H9 (cell line): Measurements from ENCODE around the gene TRPT1. TPM values are rescaled to one million over a fixed set of nuclear protein-coding genes. Genes with fewer than 3 reads are reported as not detected.
A peak's percentile ranks its signal among the peaks of the same experiment; 100 is the strongest.

Experiments
- DNase-seq: peaks from one replicate; pipeline ENCODE4 v3.0.0-alpha.2; 2017
- H2AFZ ChIP-seq: one replicate; pipeline ENCODE4 v1.6.1; 2013; ENCODE audit warnings: mild to moderate bottlenecking, low read length, control low read depth, moderate library complexity
- H2AK5ac ChIP-seq: 2 replicates; pipeline ENCODE4 v1.6.1; 2013; ENCODE audit warnings: low read length, control low read depth, mixed read lengths; ENCODE audit not compliant: insufficient read length
- H2BK120ac ChIP-seq: one replicate; pipeline ENCODE4 v1.6.1; 2013; ENCODE audit warnings: low read depth, mild to moderate bottlenecking, low read length, control low read depth, inconsistent platforms; ENCODE audit not compliant: poor library complexity, severe bottlenecking
- H2BK12ac ChIP-seq: 2 replicates; pipeline ENCODE4 v1.6.1; 2013; ENCODE audit warnings: low read length, control low read depth, mixed read lengths, low read depth; ENCODE audit not compliant: insufficient read length
- H2BK15ac ChIP-seq: 2 replicates; pipeline ENCODE4 v1.6.1; 2013; ENCODE audit warnings: low read depth, low read length, control low read depth
- H2BK20ac ChIP-seq: one replicate; pipeline ENCODE4 v1.6.1; 2013; ENCODE audit warnings: low read depth, mild to moderate bottlenecking, low read length, control low read depth, inconsistent platforms; ENCODE audit not compliant: poor library complexity, severe bottlenecking
- H2BK5ac ChIP-seq: 2 replicates; pipeline ENCODE4 v1.6.1; 2013; ENCODE audit warnings: low read length, control low read depth, mixed read lengths; ENCODE audit not compliant: insufficient read length
- H3K14ac ChIP-seq: 2 replicates; pipeline ENCODE4 v1.6.1; 2013; ENCODE audit warnings: low read length, control low read depth; ENCODE audit not compliant: insufficient read depth
- H3K18ac ChIP-seq: 2 replicates; pipeline ENCODE4 v1.6.1; 2013; ENCODE audit warnings: low read depth, mild to moderate bottlenecking, mixed read lengths, low read length, control low read depth; ENCODE audit not compliant: insufficient read length
- H3K23ac ChIP-seq: 2 replicates; pipeline ENCODE4 v1.6.1; 2013; ENCODE audit warnings: low read length, control low read depth, mixed read lengths, low read depth; ENCODE audit not compliant: insufficient read length
- H3K23me2 ChIP-seq: 2 replicates; pipeline ENCODE4 v1.6.1; 2013; ENCODE audit warnings: low read depth, mild to moderate bottlenecking, mixed read lengths, low read length, control low read depth; ENCODE audit not compliant: insufficient read length, poor library complexity, severe bottlenecking
- H3K27ac ChIP-seq: 2 replicates; pipeline ENCODE4 v1.5.1; 2013; ENCODE audit warnings: low read length, control low read depth, mixed read lengths, low read depth; ENCODE audit not compliant: insufficient read length
- H3K27me3 ChIP-seq: 2 replicates; pipeline ENCODE4 v1.6.1; 2013; ENCODE audit warnings: low read length, control low read depth, inconsistent platforms; ENCODE audit not compliant: insufficient read depth
- H3K4ac ChIP-seq: 2 replicates; pipeline ENCODE4 v1.6.1; 2013; ENCODE audit warnings: low read depth, mild to moderate bottlenecking, control low read depth, inconsistent platforms, low read length, moderate library complexity
- H3K4me1 ChIP-seq: 2 replicates; pipeline ENCODE4 v1.6.1; 2013; ENCODE audit warnings: low read length, control low read depth, inconsistent platforms; ENCODE audit not compliant: insufficient read depth
- H3K4me2 ChIP-seq: 2 replicates; pipeline ENCODE4 v1.6.1; 2013; ENCODE audit warnings: low read length, control low read depth, mixed read lengths; ENCODE audit not compliant: insufficient read length, insufficient read depth
- H3K56ac ChIP-seq: 2 replicates; pipeline ENCODE4 v1.6.1; 2013; ENCODE audit warnings: low read depth, mild to moderate bottlenecking, mixed read lengths, low read length, control low read depth; ENCODE audit not compliant: insufficient read length
- H3K79me1 ChIP-seq: 2 replicates; pipeline ENCODE4 v1.6.1; 2013; ENCODE audit warnings: low read depth, mild to moderate bottlenecking, moderate library complexity, low read length, control low read depth, inconsistent platforms; ENCODE audit not compliant: insufficient read depth, poor library complexity, severe bottlenecking
- H3K79me2 ChIP-seq: 2 replicates; pipeline ENCODE4 v1.6.1; 2013; ENCODE audit warnings: low read length, control low read depth, inconsistent platforms; ENCODE audit not compliant: insufficient read depth
- H3K9ac ChIP-seq: 2 replicates; pipeline ENCODE4 v1.6.1; 2013; ENCODE audit warnings: low read length, control low read depth, mixed read lengths; ENCODE audit not compliant: insufficient read length; ENCODE audit errors: extremely low read depth
- H3K9me3 ChIP-seq: one replicate; pipeline ENCODE4 v1.6.1; 2013; ENCODE audit warnings: low read depth, low read length, inconsistent platforms; ENCODE audit not compliant: control insufficient read depth
- H3T11ph ChIP-seq: one replicate; pipeline ENCODE4 v1.6.1; 2013; ENCODE audit warnings: mild to moderate bottlenecking, low read length, control low read depth, inconsistent platforms
- H4K20me1 ChIP-seq: one replicate; pipeline ENCODE4 v1.6.1; 2013; ENCODE audit not compliant: control insufficient read depth, insufficient read length, insufficient read depth
- H4K5ac ChIP-seq: 2 replicates; pipeline ENCODE4 v1.6.1; 2013; ENCODE audit warnings: low read depth, mild to moderate bottlenecking, mixed read lengths, low read length, control low read depth; ENCODE audit not compliant: insufficient read length
- H4K8ac ChIP-seq: replicated peaks from 2 replicates; pipeline ENCODE4 v1.6.1; 2013; ENCODE audit warnings: low read length, control low read depth, mixed read lengths, low read depth; ENCODE audit not compliant: insufficient read length
- H4K91ac ChIP-seq: 2 replicates; pipeline ENCODE4 v1.6.1; 2013; ENCODE audit warnings: low read depth, mild to moderate bottlenecking, moderate library complexity, mixed read lengths, low read length, control low read depth; ENCODE audit not compliant: insufficient read length
- H3K27ac Mint-ChIP-seq, 3 experiments: 2 replicates in 2 of 3; 3 replicates in 1 of 3; pipeline ENCODE4 v1.8.0; 2020 to 2021; ENCODE audit warnings: mixed read lengths in 3 of 3, mild to moderate bottlenecking in 1 of 3, moderate library complexity in 1 of 3
- H3K27me3 Mint-ChIP-seq: 2 replicates; pipeline ENCODE4 v1.8.0; 2021; ENCODE audit warnings: low read depth, mild to moderate bottlenecking, moderate library complexity, mixed read lengths
- H3K36me3 Mint-ChIP-seq, 3 experiments: 2 replicates in 2 of 3; 3 replicates in 1 of 3; pipeline ENCODE4 v1.8.0; 2020 to 2021; ENCODE audit warnings: low read depth in 3 of 3, mixed read lengths in 3 of 3; ENCODE audit not compliant: insufficient read depth in 1 of 3
- H3K4me1 Mint-ChIP-seq, 2 experiments: 2 replicates each; pipeline ENCODE4 v1.8.0; 2020; ENCODE audit warnings: mixed read lengths in 2 of 2
- H3K4me3 Mint-ChIP-seq, 2 experiments: 2 replicates in 1 of 2; 3 replicates in 1 of 2; pipeline ENCODE4 v1.8.0; 2020 to 2021; ENCODE audit warnings: mild to moderate bottlenecking in 2 of 2, mixed read lengths in 2 of 2, moderate library complexity in 1 of 2
- H3K9me3 Mint-ChIP-seq, 2 experiments: 2 replicates in 1 of 2; 3 replicates in 1 of 2; pipeline ENCODE4 v1.8.0; 2020; ENCODE audit warnings: mild to moderate bottlenecking in 2 of 2, mixed read lengths in 2 of 2, moderate library complexity in 1 of 2
- WGBS: extraction: QIAGEN DNeasy Blood & Tissue Kit; methylation state at CpG from one replicate; pipeline ENCODE4 v1.1.7; 2013; ENCODE audit warnings: missing lambda C conversion rate, low lambda C conversion rate, mixed read lengths; ENCODE audit not compliant: insufficient read length; ENCODE audit errors: extremely low coverage; 5-methylcytosine and 5-hydroxymethylcytosine counted together
- total RNA-seq: library from RNA; stranded (reverse); gene quantifications from 2 replicates; pipeline ENCODE4 v1.2.1, GENCODE V29; 2021
- TF ChIP-seq, protein P1 (sequence below): fragments of 200-600 bp; sonication (generic); conservative IDR thresholded peaks from 3 replicates; pipeline ENCODE4 v1.8.0; 2021; ENCODE audit warnings: antibody characterized with exemption, mild to moderate bottlenecking

Gene TRPT1
- total RNA-seq, 1 experiment from 2014 or later, result 33.6 TPM

DNA sequence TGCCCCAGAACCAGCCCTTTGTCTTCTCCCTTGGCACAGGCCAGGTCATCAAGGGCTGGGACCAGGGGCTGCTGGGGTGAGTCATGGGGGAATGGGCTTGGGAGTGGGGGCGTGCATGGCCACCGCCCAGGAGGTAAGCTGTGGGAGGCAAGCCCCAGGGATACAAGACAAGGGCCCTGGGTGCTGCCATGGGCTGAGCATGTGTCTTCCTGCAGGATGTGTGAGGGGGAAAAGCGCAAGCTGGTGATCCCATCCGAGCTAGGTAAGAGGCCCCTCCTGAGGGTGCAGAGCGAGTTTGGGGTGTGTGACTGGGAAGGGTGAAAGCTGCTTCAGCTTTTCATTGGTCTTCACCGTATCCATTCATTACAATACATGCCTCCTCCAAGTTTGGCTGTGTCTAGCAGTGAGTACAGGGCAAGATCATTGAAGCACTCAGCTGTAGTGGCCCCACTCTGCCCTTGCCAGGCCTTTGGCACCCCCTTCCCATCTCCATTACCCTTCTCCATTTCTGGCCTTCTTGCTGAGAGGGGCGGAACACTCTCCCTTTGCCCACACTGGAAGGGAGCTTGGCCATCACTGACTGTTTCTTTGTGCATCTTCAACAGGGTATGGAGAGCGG, 17.4 kb upstream of the TRPT1 start:
- Histone ChIP-seq H4K20me1 (no peaks in the 10 kb centered on the region), H2BK15ac (no peak overlapping the region), H3K79me1 (no peaks in the 10 kb centered on the region), H3K23me2 (peaks cover 21% of the 10 kb centered on the region), H2BK12ac (no peak overlapping the region), H3K9ac (no peak overlapping the region), H2BK20ac (no peak overlapping the region), H2BK120ac (no peak overlapping the region), H4K5ac (no peak overlapping the region), H3K4ac (no peak overlapping the region), H2BK5ac (no peak overlapping the region), H3K56ac (no peak overlapping the region), H3K27ac (no peak overlapping the region), H2AFZ (no peak overlapping the region), H4K8ac (no peak overlapping the region), H3K79me2 (peaks cover 9% of the 10 kb centered on the region; the same call in 1 of the 2 replicates), H3K14ac (no peak overlapping the region), H3K27me3 (no peaks in the 10 kb centered on the region), H3K18ac (no peak overlapping the region), H3K9me3 (no peaks in the 10 kb centered on the region), H3K23ac (no peak overlapping the region), H3K4me1 (no peaks in the 10 kb centered on the region), H3T11ph (no peak overlapping the region), H2AK5ac (no peak overlapping the region), H4K91ac (no peak overlapping the region), H3K4me2 (no peak overlapping the region)
- no peaks in the 10 kb centered on the region for H3K27me3 Mint-ChIP-seq
- peak overlapping the region; percentile 85 to 93 for H3K4me3 Mint-ChIP-seq
- peak overlapping the region; percentile 40 to 86 (median 75); a peak in 4 of 7 replicates for H3K27ac Mint-ChIP-seq
- no peak for DNase-seq
- TF ChIP-seq, protein P1, sequence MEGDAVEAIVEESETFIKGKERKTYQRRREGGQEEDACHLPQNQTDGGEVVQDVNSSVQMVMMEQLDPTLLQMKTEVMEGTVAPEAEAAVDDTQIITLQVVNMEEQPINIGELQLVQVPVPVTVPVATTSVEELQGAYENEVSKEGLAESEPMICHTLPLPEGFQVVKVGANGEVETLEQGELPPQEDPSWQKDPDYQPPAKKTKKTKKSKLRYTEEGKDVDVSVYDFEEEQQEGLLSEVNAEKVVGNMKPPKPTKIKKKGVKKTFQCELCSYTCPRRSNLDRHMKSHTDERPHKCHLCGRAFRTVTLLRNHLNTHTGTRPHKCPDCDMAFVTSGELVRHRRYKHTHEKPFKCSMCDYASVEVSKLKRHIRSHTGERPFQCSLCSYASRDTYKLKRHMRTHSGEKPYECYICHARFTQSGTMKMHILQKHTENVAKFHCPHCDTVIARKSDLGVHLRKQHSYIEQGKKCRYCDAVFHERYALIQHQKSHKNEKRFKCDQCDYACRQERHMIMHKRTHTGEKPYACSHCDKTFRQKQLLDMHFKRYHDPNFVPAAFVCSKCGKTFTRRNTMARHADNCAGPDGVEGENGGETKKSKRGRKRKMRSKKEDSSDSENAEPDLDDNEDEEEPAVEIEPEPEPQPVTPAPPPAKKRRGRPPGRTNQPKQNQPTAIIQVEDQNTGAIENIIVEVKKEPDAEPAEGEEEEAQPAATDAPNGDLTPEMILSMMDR, result no peak
- WGBS, result no CpG with 5 or more reads among the region's 8 CpGs
- peaks cover 28 to 35% of the 10 kb centered on the region in 2 experiments for H3K4me1 Mint-ChIP-seq
- peaks cover 13 to 31% (median 17%) of the 10 kb centered on the region in 3 experiments for H3K36me3 Mint-ChIP-seq
- H3K9me3 Mint-ChIP-seq, result no peaks in the 10 kb centered on the region; a peak in 1 of 5 replicates
